ENCODE results near the gene NIPBL. TPM values are rescaled to one million over a fixed set of nuclear protein-coding genes. Genes with fewer than 3 reads are reported as not detected.

The NIPBL gene
- total RNA-seq, 3 donors from 2014 or later: 61.9 to 112 (median 69.2) TPM

DNA sequence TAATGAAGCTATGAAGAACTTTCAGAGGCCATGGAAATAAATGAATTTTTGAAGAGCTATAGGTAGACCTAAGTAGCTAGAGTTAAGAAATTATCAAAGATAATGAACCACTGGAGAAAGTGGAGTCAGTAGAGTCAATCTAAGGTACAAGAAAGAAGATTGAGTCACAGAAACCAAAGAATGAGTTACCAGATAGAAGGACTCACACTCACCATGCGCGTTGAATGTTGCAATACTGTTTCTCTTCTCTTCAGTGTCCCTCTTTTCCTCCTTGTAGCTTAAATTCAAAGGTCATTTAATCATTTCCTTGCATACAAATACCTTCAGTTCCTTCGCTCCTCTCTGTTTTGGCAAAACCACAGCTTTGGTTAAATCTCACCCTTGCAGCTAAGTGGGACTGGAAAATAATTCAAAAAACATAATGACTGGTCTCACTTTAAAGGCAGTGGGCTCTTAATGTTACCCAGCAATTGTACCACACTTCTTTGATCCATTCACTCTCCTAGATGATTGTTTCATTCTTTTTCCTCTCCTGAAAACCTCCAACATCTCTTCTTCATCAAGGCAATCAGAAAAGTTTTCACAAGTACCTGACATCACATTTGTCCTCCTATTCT, 58.3 kb downstream of the NIPBL start:
- intact Hi-C loops (cut with DNase I; ENCODE audit: low total_unique reads): no loop called here

DNA sequence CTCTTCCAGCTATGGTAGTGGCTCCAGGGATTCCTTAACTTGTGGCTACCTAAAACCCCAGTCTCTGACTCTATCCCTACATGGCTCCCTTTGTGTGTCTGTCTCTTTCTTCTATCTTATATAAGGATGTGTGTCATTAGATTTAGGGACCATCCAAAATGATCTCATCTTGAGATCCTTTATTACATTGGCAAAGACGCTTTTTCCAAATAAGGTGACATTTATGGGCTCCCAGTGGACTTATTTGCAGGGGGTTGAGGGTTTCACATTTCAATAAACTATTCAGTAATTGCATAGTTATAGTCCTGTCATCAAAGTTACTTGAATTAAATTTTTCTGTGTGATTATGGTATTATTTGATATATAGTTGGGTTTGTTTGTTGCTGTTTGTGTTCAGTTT, 59.2 kb downstream of the NIPBL start:
- H3K4me1 ChIP-seq: no peaks in the 10 kb centered on the region
- TF ChIP-seq, protein P1, sequence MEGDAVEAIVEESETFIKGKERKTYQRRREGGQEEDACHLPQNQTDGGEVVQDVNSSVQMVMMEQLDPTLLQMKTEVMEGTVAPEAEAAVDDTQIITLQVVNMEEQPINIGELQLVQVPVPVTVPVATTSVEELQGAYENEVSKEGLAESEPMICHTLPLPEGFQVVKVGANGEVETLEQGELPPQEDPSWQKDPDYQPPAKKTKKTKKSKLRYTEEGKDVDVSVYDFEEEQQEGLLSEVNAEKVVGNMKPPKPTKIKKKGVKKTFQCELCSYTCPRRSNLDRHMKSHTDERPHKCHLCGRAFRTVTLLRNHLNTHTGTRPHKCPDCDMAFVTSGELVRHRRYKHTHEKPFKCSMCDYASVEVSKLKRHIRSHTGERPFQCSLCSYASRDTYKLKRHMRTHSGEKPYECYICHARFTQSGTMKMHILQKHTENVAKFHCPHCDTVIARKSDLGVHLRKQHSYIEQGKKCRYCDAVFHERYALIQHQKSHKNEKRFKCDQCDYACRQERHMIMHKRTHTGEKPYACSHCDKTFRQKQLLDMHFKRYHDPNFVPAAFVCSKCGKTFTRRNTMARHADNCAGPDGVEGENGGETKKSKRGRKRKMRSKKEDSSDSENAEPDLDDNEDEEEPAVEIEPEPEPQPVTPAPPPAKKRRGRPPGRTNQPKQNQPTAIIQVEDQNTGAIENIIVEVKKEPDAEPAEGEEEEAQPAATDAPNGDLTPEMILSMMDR (IDR thresholded peaks at IDR 0.05): no peak
- TF ChIP-seq POLR2AphosphoS5 (IDR thresholded peaks at IDR 0.05): no peak
- no peak for TF ChIP-seq POLR2A (IDR thresholded peaks at IDR 0.05)
- no peaks in the 10 kb centered on the region for H3K9me3 ChIP-seq
- intact Hi-C loops (cut with DNase I; ENCODE audit: low total_unique reads): no loop called here
- H3K27me3 ChIP-seq: no peaks in the 10 kb centered on the region
- H3K4me3 ChIP-seq: no peak overlapping the region
- no peak for DNase-seq (ENCODE audit: low spot score in 2 of 2)
- H3K36me3 ChIP-seq: no peaks in the 10 kb centered on the region
- no peak overlapping the region for H3K27ac ChIP-seq

More for the DNA sequence above, 58.3 kb downstream of the NIPBL start:
- Histone ChIP-seq H3K36me3 (no peaks in the 10 kb centered on the region), H3K27me3 (no peaks in the 10 kb centered on the region), H3K9me3 (no peaks in the 10 kb centered on the region), H3K4me3 (no peak overlapping the region), H3K27ac (no peak overlapping the region), H3K4me1 (no peaks in the 10 kb centered on the region)
- TF ChIP-seq, protein P1 (IDR thresholded peaks at IDR 0.05): no peak
- TF ChIP-seq POLR2AphosphoS5 (IDR thresholded peaks at IDR 0.05) (no peak), POLR2A (IDR thresholded peaks at IDR 0.05) (no peak)
- no peak for DNase-seq (ENCODE audit: low spot score in 2 of 2)

DNA sequence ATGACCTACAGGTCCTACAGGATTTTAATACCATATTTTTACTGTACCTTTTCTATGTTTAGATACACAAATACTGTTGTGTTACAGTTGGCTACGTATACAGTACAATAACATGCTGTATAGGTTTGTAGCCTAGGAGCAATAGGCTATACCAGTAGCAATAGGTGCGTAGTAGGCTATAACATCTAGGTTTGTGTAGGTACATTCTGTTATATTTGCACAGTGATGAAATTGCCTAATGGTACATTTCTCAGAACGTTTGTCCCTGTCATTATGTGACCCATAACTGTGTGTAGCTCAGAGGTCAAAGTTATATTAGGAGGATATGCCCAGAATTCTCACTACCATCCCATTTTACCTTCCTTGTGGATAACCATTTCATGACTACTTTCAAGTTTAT, 59.7 kb downstream of the NIPBL start:
- no peak for DNase-seq (ENCODE audit: low spot score in 2 of 2)

DNA sequence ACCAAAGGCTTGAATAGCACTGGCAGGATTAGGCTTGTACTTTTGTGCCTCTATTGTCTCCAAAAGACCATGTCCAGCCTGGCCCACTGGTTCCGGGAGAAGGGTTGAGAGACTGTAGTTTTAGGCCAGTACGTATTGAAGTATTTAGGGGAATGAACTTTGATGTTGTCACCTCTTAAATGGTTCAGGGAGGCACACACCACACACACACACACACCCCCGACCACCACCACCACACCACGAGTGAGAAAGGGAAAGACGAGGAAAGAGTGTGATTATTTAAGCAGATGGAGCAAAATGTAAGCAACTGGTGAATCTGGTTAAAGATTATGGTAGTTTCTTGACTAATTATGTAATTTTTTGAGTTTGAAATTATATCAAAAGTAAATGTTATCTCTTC, 61.6 kb downstream of the NIPBL start:
- TF ChIP-seq POLR2A (IDR thresholded peaks at IDR 0.05) (no peak), POLR2AphosphoS5 (IDR thresholded peaks at IDR 0.05) (no peak)
- TF ChIP-seq, protein P1 (IDR thresholded peaks at IDR 0.05): no peak
- no peaks in the 10 kb centered on the region for H3K36me3 ChIP-seq
- no peaks in the 10 kb centered on the region for H3K4me1 ChIP-seq
- no peak for DNase-seq (ENCODE audit: low spot score in 2 of 2)
- intact Hi-C loops (cut with DNase I; ENCODE audit: low total_unique reads): no loop called here
- H3K27ac ChIP-seq: no peak overlapping the region
- no peak overlapping the region for H3K4me3 ChIP-seq
- no peaks in the 10 kb centered on the region for H3K9me3 ChIP-seq
- H3K27me3 ChIP-seq: no peaks in the 10 kb centered on the region

More for the DNA sequence above, 59.7 kb downstream of the NIPBL start:
- no peaks in the 10 kb centered on the region for H3K36me3 ChIP-seq
- no peaks in the 10 kb centered on the region for H3K9me3 ChIP-seq
- H3K27me3 ChIP-seq: no peaks in the 10 kb centered on the region
- TF ChIP-seq, protein P1 (IDR thresholded peaks at IDR 0.05): no peak
- TF ChIP-seq POLR2AphosphoS5 (IDR thresholded peaks at IDR 0.05) (no peak), POLR2A (IDR thresholded peaks at IDR 0.05) (no peak)
- no peaks in the 10 kb centered on the region for H3K4me1 ChIP-seq
- H3K27ac ChIP-seq: no peak overlapping the region
- no peak overlapping the region for H3K4me3 ChIP-seq
- intact Hi-C loops (cut with DNase I; ENCODE audit: low total_unique reads): no loop called here

DNA sequence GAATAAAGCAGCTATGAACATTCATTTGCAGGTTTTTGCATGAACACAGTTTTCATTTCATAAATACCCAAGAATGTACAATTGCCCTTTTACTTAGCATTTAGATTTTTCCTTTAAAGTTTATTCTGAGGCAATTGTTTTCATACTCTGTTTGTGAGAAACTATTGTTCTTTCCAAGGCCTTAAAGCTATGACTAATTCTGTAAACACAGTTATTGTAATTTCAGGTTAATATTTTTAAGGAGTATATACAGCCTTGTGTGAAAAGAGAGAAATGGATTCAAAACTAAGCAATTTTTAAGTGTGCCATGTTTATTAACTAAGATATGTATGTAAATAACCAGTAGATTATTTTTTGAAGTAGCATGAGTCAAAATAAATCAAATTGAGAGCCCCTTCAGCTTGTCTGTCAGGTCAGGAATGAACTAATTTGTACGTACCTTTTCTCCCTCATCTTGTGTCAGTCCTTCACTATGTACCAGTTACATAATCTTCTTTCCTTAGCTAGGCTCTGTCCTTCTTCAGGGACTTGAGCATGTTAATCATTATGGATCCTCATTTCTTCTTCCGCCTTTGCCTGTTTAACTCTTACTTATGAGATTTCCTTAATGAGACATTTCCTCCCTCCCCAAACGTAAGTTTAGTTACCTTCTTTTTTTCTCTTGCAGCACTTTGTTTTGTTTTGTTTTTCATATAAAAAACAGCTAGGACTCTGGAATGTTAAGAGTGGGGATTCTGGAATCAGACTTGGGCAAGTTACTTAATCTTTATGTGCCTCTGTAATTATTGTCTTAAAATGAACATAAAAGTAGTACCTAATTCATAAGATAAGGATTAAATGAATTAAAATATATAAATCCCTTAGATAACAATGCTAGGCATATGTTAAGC, 63.6 kb downstream of the NIPBL start:
- Histone ChIP-seq H3K9me3 (no peaks in the 10 kb centered on the region), H3K27me3 (no peaks in the 10 kb centered on the region), H3K36me3 (no peaks in the 10 kb centered on the region), H3K4me3 (no peak overlapping the region), H3K4me1 (no peaks in the 10 kb centered on the region), H3K27ac (no peak overlapping the region)
- TF ChIP-seq POLR2A (IDR thresholded peaks at IDR 0.05): no peak
- TF ChIP-seq POLR2AphosphoS5 (IDR thresholded peaks at IDR 0.05): no peak
- TF ChIP-seq, protein P1 (IDR thresholded peaks at IDR 0.05): no peak
- no peak for DNase-seq (ENCODE audit: low spot score in 2 of 2)
- intact Hi-C loops (cut with DNase I; ENCODE audit: low total_unique reads): no loop called here

All from breast epithelium (tissue), 4 donors.